CMK (cell line): ENCODE data around the gene NFIX.

Experiments used
- DNase-seq: peaks from one replicate; pipeline ENCODE4 v3.0.0-alpha.2; 2010; ENCODE audit warnings: low read depth

The NFIX gene

GRCh38 chr19:13022859-13023636, 27.8 kb downstream of the NFIX start:
- DNase-seq: peak; percentile 65

GRCh38 chr19:13023656-13024055, 28.4 kb downstream of the NFIX start:
- no peak for DNase-seq

- no peak for DNase-seq
These were observed 29.1 kb downstream of the NFIX start for GRCh38 chr19:13024126-13024950.

- DNase-seq: no peak
These were observed 29.8 kb downstream of the NFIX start for GRCh38 chr19:13024951-13025697.

GRCh38 chr19:13025819-13026456, 30.7 kb downstream of the NFIX start:
- DNase-seq: no peak

GRCh38 chr19:13026462-13027370, 31.4 kb downstream of the NFIX start:
- DNase-seq: no peak

GRCh38 chr19:13027557-13027956, 32.3 kb downstream of the NFIX start:
- DNase-seq: no peak

GRCh38 chr19:13028027-13028426, 32.8 kb downstream of the NFIX start:
- no peak for DNase-seq

- no peak for DNase-seq
These were observed 34.1 kb downstream of the NFIX start for GRCh38 chr19:13029301-13029880.

GRCh38 chr19:13029893-13030292, 34.6 kb downstream of the NFIX start:
- DNase-seq: no peak

GRCh38 chr19:13031917-13032623, 36.8 kb downstream of the NFIX start:
- DNase-seq: no peak

- DNase-seq: no peak
These were observed 37.6 kb downstream of the NFIX start for GRCh38 chr19:13032837-13033236.

- DNase-seq: no peak
These were observed 38.0 kb downstream of the NFIX start for GRCh38 chr19:13033244-13033643.

GRCh38 chr19:13033819-13034611, 38.7 kb downstream of the NFIX start:
- no peak for DNase-seq

- DNase-seq: no peak
These were observed 39.4 kb downstream of the NFIX start for GRCh38 chr19:13034636-13035035.

- DNase-seq: no peak
These were observed 40.6 kb downstream of the NFIX start for GRCh38 chr19:13035820-13036365.

GRCh38 chr19:13036366-13036976, 41.2 kb downstream of the NFIX start:
- no peak for DNase-seq

- no peak for DNase-seq
These were observed 41.9 kb downstream of the NFIX start for GRCh38 chr19:13037161-13037560.
